Measurements from ENCODE around the gene USP54.

Gene USP54

GRCh38 chr10:73480158-73480557 is 111.0 kb downstream of the USP54 start:
- no peak for DNase-seq
- TF ChIP-seq CTCF (IDR thresholded peaks at IDR 0.05) = no peak
- Mint-ChIP-seq H3K27me3 (ENCODE audit: low read depth, poor library complexity) (no peaks in the 10 kb centered on the region), H3K36me3 (ENCODE audit: low read depth) (peaks cover 54% of the 10 kb centered on the region), H3K9me3 (peaks cover 4% of the 10 kb centered on the region), H3K4me3 (no peak overlapping the region), H3K27ac (no peak overlapping the region), H3K4me1 (no peaks in the 10 kb centered on the region)

- H3K27me3 Mint-ChIP-seq (ENCODE audit: low read depth, poor library complexity) = no peaks in the 10 kb centered on the region
- no peaks in the 10 kb centered on the region for H3K4me1 Mint-ChIP-seq
- peaks cover 50% of the 10 kb centered on the region for H3K36me3 Mint-ChIP-seq (ENCODE audit: low read depth)
- no peak overlapping the region for H3K4me3 Mint-ChIP-seq
- no peak for DNase-seq
- no peak overlapping the region for H3K27ac Mint-ChIP-seq
- H3K9me3 Mint-ChIP-seq = peaks cover 4% of the 10 kb centered on the region
- no peak for TF ChIP-seq CTCF (IDR thresholded peaks at IDR 0.05)
These were observed 112.5 kb downstream of the USP54 start for GRCh38 chr10:73478636-73479035.

- no peak for TF ChIP-seq CTCF (IDR thresholded peaks at IDR 0.05)
- Mint-ChIP-seq H3K4me1 (no peaks in the 10 kb centered on the region), H3K4me3 (no peak overlapping the region), H3K27ac (no peak overlapping the region), H3K27me3 (ENCODE audit: low read depth, poor library complexity) (no peaks in the 10 kb centered on the region), H3K36me3 (ENCODE audit: low read depth) (peaks cover 46% of the 10 kb centered on the region), H3K9me3 (no peaks in the 10 kb centered on the region)
- DNase-seq = no peak
These were observed 119.9 kb downstream of the USP54 start for GRCh38 chr10:73471226-73471625.

GRCh38 chr10:73469579-73469978 is 121.6 kb downstream of the USP54 start:
- Mint-ChIP-seq H3K4me3 (no peak overlapping the region), H3K36me3 (ENCODE audit: low read depth) (peaks cover 42% of the 10 kb centered on the region), H3K4me1 (no peaks in the 10 kb centered on the region), H3K27ac (peak overlapping the region; percentile 8), H3K9me3 (no peaks in the 10 kb centered on the region), H3K27me3 (ENCODE audit: low read depth, poor library complexity) (no peaks in the 10 kb centered on the region)
- no peak for DNase-seq
- no peak for TF ChIP-seq CTCF (IDR thresholded peaks at IDR 0.05)

- no peak for DNase-seq
- Mint-ChIP-seq H3K27ac (no peak overlapping the region), H3K9me3 (no peaks in the 10 kb centered on the region), H3K27me3 (ENCODE audit: low read depth, poor library complexity) (no peaks in the 10 kb centered on the region), H3K4me1 (no peaks in the 10 kb centered on the region), H3K4me3 (no peak overlapping the region), H3K36me3 (ENCODE audit: low read depth) (peaks cover 47% of the 10 kb centered on the region)
- no peak for TF ChIP-seq CTCF (IDR thresholded peaks at IDR 0.05)
These were observed 123.9 kb downstream of the USP54 start for GRCh38 chr10:73467206-73467605.

DNA sequence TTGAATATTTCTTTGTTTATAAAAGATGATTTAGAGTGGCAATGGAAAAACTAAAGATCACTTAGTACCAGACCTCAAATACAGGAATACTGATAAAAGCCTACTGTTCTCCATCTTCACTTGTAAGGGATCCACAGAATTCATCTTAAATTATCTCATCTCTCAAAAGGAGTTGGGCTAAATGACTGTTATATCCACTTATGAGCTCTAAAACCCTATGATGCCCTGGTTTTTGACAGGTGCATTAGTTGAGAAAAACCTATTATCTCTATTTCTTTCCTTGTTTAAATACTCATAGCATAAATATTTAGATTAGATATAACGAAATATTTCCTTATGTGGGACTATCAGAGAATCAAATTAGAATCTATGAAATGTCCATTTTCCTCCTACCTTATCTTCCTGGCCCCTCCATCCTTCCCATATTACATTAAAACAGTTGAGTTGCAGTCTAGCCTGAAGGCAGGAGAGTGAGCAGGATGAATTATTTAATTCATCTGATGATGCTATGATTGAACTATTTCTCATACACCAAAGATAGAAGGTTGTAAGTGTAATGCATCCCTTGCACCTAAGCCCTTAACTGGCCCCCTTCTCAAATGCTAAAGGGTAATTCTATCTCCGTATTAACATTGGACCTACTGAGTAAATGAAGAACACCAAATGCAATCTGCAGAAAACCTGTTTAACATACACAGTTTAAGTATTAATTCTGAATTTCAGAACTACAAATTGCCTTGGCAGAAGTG is 125.0 kb downstream of the USP54 start:
- DNase-seq = no peak
- Mint-ChIP-seq H3K36me3 (ENCODE audit: low read depth) (peaks cover 46% of the 10 kb centered on the region), H3K27me3 (ENCODE audit: low read depth, poor library complexity) (no peaks in the 10 kb centered on the region), H3K27ac (no peak overlapping the region), H3K4me3 (no peak overlapping the region), H3K4me1 (no peaks in the 10 kb centered on the region), H3K9me3 (no peaks in the 10 kb centered on the region)
- TF ChIP-seq CTCF (IDR thresholded peaks at IDR 0.05) = no peak

Data from nephron progenitor cell (in vitro differentiated cells).